ENCODE data around the gene GPR17.
A peak's percentile ranks its signal among the peaks of the same experiment; 100 is the strongest.

The GPR17 gene

DNA sequence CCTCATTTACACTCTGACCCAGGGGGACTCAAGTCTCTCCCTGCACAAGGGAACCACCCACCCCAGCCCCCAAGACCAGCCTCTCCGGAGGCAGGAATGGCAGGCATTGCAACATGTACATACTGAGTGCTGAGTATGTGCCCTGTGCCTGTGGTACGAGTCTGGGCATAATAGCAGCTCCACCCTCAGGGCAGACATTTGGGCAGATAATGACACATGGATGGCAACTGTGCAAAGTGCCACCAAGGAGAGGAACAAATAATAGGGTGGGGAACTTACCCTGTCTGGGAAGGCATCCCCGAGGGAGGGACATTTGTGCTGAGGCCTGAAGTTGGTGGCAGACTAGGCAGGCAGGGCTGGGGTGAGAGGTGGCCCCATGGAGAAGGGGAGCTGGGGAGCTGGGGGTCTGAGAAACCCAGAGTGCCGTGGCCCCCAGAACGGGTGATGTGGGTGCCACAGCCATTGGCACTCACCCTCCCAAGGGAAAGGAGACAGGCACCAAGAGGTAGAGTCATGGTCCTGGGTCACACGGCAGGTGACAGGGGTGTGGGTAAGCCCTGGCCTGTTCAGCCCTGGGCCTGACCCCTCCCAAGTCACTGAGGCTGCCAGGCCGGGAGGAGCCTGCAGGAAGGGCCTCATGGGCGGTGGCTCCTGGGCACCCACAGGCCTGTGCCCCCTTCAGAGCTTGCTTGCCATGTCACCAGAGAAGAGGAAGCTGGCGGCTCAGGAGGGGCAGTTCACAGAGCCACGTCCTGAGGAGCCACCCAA, 15.7 kb upstream of the GPR17 start:
- no peak for DNase-seq (ENCODE audit: low spot score)

DNA sequence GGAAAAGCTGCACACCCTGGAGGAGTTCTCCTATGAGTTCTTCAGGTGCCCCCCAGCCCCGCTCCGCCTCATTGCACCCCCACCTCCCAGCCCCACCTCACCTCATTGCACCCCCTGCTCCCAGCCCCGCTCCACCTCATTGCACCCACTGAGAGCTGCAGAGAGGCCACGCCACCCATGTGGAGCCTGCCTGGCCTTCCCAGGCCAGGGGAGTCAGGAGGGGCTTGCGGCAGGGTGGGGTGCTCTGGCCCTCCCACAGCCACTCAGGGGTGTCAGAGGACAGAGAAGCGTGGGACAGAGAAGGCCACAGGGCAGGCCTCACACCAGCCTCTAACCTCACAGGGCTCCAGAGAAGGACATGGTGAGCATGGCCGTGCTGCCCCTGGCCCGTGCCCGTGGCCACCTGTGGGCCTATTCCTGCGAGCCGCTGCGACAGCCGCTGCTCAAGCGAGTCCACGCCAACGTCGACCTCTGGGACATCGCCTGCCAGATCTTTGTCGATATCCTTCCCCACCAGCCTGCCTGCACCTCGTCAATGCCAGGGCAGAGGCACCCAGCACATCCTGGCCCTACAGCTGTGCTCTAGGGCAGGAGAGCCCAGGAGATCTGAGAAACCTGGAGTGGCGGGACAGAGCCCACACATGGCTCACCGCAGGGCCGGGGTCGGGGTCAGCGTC, 15.0 kb upstream of the GPR17 start:
- no peak for DNase-seq (ENCODE audit: low spot score)

DNA sequence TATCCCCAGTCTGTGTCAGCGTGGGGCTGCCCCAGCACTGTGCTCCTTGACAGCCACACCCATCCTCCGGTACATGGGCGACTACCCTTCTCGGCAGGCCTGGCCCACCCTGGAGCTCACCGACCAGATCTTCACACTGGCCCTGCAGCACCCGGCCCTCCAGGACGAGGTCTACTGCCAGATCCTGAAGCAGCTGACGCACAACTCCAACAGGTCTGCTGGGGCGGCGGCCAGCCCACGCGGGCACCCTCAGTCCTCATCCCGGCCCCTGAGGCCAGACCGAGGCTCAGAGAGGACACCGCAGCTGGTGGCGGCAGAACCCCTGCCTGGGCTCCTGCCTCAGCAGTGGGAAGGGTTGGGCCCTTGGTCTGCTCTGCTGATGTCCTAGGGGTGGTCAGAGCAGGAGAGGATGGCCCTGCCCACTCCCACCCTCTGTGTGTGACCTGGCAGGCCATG, 14.4 kb upstream of the GPR17 start:
- DNase-seq (ENCODE audit: low spot score): no peak

DNA sequence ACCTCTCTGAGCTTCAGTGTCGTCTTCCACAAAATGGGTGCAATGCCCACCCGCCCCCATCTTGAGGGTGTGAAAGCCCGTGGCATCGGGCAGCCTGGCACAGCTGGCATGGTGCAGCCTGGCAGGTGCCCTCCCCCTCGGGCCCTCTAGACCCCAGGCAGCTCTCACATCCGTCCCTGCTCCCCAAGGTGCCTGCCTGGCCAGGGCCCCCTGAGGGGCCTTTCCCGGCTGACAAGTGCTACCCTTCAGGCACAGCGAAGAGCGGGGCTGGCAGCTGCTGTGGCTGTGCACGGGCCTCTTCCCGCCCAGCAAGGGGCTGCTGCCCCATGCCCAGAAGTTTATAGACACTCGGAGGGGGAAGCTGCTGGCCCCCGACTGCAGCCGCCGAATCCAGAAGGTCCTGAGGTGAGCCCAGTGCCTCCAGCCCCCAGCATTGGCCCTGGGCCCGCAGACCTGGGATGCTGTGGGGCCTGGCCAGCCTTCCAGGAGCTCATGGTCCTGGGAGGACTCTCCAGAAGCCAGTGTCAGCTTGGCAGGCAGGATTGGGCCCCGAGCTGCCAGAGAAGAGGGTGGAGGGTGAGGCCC, 13.9 kb upstream of the GPR17 start:
- no peak for DNase-seq (ENCODE audit: low spot score)

DNA sequence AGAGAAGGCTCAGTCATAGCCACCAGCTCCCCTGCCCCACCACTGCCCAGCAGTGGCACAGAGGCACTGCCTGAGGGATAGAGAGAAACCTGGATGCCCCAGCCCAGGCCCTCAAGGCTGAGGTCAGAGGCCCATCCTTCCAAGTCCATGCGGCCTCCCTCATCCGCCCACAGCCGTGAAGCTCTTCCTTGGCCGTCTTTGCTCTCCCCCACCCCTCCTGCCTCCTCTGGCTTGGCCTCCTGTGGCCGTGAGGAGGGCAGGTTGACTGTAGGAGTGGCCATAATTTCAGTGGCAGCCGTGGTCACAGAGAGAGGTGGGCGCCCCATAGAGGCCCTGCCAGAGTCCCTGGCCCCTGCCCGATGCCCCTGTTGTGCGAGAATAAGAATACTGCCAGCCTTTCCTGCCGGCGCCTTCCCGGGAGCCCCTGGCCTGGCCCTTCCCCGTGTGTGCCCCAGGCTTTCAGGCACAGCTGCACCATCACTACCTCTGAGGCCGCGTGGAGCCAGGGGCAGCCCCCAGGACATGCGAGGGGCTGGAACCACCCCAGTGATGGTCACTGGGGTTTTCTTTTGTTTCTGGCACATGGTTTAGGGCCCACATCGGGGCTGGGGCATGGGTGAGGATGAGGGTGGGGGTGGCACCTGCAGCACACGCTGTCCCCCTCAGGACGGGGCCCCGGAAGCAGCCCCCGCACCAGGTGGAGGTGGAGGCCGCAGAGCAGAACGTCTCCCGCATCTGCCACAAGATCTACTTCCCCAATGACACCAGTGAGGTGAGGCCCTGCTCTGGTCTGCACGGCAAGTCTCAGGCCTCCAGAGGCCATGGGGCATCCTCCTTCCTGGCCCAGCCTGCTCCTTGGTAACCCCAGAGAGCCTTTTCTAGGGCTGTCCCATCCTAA, 13.1 kb upstream of the GPR17 start:
- no peak for DNase-seq (ENCODE audit: low spot score)

DNA sequence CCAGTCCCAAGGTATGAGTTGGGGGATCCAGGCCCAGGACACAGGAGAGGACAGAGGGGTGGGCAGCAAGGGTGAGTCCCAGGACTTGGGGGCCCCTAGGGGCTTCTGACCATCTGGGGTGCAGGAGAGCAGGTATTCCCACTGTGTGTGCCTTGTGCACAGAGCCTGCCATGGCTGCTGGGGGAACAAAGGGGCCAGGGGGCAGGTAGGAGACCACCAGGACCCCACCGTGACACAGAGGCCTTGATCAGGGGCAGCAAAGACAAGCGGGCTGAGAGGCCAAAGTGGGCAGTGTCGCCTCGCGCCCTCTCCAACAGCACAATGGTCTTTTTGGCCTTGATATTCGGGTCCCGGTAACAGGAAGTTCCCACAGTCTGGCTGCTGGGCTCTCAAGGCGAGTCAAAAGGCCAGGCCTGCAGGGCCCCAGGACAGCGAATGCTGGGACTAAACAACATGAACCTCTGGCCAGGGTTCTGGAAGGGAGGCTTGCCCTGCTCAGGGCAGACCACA, 12.3 kb upstream of the GPR17 start:
- DNase-seq (ENCODE audit: low spot score): no peak

DNA sequence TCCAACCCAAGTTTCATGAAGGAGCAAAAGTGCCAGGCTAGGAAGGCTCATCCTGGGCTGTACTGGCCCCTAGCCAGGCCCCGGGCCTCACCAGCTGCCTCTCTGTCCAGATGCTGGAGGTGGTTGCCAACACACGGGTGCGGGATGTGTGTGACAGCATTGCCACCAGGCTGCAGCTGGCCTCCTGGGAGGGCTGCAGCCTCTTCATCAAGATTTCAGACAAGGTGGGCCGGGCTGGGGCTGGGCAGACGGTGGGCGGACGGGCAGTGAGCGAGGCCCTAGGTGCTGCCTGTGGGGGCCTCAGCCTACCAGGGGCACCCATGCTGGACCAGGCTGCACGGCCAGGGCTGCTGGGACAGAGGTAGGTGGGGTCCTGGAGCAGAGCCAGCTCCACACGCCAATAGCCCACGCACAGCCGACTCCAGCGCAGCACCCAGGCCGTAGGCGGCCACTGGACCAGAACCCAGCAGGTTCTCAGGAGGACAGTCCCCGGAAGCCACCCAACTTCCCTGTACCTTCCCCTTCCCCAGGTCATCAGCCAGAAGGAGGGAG, 11.8 kb upstream of the GPR17 start:
- DNase-seq (ENCODE audit: low spot score): no peak

DNA sequence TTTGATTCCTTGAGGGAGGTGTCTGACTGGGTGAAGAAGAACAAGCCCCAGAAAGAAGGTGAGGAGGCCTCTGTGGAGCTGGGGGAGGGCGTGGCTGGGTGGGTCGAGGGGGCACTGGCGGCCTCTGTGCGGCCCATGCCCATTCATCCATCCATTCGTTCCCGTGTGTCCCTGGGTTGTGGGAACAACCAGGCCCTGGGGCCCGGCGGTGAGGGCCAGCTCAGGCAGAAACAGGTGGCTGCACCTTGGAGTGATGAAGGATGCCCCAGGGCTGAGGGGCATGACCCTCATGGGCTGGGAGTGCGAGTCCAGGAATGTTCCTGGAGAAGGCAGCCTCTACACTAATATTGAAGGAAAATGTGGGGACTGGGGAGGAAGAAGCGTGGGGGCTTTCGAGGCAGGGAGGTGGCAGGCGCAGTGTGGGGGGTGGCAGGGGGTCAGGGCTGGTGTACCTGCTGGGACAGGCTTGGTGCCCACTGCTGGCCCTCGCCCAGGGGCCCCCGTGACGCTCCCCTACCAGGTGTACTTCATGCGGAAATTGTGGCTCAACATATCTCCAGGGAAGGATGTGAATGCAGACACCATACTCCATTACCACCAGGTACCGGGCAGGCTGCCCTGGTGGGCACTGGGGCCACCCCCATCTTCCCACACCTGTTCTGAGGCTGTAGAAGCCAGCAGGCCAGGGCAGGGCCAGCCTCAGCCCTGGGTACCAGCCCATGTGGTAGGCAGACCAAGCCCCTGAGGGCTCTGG, 11.2 kb upstream of the GPR17 start:
- DNase-seq (ENCODE audit: low spot score): no peak

DNA sequence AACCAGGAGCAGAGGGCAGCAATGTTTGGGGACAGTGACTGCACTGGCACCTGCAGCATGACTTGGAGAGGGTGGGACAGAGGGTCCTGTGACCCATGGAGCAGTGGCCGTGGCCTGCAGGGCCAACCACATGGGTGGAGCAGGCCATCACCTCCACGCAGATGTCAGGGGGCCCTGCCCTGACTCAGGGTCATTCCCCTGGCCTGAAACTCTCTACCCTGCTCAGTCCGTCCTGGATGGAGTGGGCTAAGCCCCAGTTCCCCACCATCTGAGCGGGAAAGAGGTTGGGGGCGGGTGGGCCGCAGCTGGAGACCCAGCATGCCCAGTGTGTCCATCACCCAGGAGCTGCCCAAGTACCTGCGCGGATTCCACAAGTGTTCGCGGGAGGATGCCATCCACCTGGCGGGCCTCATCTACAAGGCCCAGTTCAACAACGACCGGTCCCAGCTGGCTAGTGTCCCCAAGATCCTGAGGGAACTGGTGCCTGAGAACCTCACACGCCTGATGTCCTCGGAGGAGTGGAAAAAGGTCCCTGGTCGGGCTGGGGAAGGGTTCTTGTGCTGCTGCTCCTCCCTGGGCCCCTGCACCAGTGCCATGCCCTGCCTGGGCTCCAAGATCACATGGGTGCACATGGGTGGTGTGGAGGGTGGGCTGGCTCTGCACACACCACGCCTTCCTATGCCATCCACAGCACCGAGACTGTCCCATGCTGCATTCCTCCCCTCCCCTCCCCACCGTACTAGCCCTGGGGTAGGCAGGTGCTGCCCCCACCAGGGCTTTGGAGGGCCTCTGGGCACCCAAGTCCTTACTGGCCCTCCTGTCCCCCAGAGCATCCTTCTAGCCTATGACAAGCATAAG, 10.3 kb upstream of the GPR17 start:
- no peak for DNase-seq (ENCODE audit: low spot score)

DNA sequence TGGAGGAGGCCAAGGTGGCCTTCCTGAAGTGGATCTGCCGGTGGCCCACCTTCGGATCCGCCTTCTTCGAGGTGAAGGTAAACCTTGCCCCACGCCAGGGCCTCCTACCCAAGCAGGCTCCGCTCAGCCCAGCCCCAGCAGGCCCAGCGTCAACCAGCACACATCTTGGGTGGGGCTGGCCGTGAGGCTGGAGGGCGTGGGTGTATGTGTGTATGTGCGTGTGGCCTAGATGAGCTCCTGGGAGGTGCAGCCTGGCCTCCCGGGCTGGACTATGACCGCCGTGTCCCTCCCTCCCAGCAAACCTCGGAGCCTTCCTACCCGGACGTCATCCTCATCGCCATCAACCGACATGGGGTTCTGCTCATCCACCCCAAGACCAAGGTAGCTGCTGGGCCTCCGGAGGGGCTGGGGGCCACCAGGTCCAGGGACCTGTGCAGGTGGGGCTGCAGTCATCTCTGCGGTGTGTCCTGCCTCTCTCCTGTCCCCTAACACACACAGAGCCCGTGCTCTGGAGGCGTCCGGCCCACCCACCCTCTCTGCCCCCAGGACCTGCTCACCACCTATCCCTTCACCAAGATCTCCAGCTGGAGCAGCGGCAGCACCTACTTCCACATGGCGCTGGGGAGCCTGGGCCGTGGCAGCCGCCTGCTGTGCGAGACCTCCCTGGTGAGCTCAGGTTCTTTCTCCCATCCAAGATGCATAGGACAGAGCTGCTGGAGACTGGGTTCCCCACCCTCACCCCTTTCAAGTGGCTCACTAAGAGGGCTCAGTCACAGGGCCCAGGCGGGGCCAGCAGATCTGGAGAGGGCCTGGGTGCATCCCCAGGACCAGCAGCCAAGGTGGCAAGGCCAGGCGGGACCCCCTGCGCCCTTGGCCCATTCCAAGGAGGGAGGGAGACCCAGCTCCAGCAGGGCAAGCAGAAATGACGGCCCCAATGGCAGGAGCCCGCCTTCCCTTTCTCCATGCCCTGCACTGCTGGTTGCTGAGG, 9.4 kb upstream of the GPR17 start:
- no peak for DNase-seq (ENCODE audit: low spot score)

DNA sequence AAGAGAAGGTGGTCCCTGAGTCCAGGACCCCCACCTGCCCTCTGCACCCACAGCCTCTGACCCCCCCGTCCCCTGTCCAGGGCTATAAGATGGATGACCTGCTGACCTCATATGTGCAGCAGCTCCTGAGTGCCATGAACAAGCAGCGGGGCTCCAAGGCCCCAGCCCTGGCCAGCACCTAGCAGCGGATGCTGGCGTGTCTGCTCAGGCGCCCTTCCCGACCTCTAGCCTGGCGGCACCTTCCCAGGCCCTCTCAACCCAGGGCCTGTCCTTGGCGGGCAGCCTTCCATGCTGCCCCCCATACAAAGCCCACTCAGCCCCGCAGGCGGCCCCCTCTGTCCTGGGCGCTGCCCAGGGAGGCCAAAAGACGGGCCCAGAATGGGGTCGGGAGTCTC, 8.7 kb upstream of the GPR17 start:
- DNase-seq (ENCODE audit: low spot score): no peak

DNA sequence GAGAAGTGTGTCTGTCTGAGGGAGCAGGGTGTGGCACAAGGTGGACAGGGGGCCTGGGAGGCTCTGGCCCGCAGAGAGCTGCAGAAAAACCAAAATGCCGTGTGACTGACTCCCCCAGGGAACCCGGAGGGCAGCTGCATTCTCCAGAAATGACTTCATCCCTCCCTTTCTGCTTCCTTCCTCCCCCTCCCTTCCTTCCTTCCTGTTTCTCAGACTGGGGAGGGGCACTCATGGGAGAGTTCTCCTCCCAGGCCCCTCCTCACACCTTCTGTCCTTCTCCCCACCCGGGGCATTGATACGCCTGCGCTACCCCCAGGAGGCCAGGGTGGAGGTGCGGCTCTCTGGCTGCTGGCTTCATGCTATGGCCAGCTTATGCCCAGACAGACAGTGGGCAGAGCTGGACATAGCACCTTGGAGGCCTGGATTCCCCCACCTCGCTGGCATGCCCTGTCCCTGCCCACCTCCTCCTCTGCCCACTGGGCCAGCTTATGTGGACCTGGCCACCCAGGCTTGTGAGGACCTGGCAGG, 8.2 kb upstream of the GPR17 start:
- peak; percentile 88 for DNase-seq (ENCODE audit: low spot score)

DNA sequence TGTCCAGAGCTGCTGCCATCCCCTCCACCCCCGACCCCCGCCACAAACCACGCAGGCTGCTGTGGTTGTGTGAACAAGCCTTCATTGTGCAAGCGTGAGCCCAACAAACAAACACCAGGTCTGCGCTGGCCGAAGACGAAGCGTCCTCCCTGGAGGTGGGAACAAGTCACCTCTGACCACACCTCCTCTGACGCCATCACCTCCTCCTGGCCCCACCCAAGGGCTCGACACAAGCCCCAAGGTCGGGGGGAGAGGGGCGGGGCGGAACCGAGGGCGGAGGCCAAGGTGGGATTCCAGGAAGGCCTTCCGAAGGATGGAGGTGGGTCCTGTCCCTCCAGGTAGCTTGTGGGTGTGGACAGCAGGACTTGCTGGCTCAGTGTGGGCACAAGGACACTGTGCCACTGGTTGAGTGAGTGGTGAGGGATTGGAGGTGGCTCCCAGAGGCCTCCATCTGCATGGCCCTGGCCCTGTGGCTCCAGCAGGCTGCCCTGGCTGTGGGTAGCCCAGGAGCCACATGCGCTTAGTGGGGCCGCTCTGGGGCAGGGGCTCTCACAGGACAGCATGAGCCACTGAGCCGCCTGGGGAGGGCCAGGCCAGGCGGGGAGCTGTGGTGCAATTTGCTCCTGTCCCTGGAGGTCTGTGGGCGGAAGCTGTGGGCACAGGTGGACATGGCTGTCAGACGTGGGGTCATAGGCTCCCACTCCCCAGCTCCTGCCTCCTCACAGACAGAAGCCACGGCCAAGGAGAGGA, 7.4 kb upstream of the GPR17 start:
- no peak for DNase-seq (ENCODE audit: low spot score)

DNA sequence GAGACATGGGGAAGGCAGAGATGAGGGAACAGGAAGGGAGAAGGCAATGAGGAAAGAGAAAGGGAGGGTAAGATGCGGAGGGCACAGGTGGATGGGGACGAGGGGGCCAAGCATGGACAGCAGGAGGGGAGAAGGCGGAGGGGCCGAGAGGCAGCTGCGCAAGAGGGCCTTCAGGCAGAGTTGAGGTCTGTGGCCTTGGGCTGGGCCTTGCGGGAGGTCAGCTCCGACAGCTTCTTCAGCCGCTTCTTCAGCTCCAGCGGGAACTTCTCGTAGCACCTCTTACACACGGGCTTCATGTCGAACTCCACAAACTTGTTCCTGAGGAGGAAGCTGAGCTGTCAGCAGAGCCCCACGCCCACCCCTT, 6.9 kb upstream of the GPR17 start:
- DNase-seq (ENCODE audit: low spot score): no peak

DNA sequence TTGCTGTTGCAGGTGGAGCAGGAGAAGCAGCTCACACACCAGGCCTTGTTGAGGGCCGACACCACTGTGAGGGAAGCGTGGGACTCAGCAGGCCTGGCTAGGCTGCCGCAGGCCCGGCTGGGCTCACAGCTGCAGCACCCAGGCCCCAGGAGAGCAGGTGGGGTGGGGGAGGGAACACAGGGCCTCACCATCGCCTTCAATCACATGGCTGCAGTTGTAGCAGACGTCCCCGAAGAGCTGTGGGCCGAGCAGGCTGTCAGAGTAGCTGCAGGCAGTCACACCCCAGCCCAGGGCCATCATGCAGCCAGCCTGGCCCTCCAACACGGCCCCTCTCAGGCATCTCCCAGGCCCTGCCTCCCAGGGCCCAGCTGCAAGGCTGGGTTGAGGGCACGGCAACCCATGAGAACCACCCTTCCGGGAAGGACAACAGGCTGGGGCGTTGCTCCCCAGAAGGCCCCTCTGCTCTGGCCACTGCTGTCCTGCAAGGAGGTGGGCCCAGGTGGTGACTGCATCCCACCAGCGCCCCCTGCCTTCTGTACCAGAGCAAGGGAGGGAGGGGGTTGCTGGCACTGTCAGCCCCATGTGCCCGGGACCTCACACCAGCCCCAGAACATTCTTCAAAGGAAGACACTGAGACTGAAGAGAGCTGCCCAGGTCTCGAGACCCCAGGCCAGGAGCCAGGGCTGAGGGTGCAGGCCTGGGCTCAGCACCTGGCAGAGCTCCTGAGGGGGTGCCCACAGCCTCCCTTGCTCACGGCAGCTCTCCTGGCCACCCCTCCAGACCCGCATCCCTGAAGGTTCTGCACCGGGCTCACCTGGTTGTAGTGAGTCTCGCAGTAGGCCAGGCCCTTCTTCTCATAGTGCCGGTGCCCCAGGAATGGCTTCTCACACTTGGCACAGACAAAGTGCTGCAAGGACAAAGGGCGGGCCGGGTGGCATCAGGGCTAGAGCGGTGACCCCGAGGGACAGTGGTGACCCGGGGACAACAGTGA, 5.6 kb upstream of the GPR17 start:
- no peak for DNase-seq (ENCODE audit: low spot score)

DNA sequence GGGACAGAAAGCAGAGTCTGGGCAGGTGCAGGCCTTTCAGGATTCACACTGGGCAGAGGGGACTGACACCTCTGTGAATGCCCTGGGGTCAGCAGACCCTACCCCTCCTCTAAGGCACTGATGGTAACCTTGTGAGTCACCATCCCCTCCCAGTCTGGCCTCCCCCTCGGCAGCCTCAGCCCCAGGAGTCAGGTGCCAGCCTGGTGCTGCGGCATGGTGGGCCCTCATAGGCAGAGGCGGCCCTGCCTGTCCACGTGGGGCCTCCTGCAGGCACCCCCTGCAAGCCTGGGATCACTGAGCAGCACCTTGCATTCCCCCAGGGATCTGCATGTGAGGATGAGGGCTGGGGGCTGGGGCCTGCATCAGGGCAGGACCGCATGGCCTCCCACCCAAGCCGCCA, 4.8 kb upstream of the GPR17 start:
- no peak for DNase-seq (ENCODE audit: low spot score)
